Body of pancreas (tissue), 4 donors: ENCODE data around the gene R3HDM4. TPM values are rescaled to one million over a fixed set of nuclear protein-coding genes. Genes with fewer than 3 reads are reported as not detected.

Source experiments
- ATAC-seq: fragments of 150-250 bp; one replicate; pipeline ENCODE4 v1.9.1; 2016
- DNase-seq, 4 donors: peaks; one replicate each; pipeline ENCODE4 v3.0.0-alpha.2; 2019
- H3K27ac ChIP-seq, 4 donors: fragments of 200-600 bp; sonication (generic); 1 replicate in 3 of 4; 2 replicates in 1 of 4; pipeline versions ENCODE4 v1.5.1 to v1.6.1; 2016 to 2019; ENCODE audit warnings: mild to moderate bottlenecking in 1 of 4, mixed read lengths in 1 of 4, moderate library complexity in 1 of 4
- H3K27me3 ChIP-seq, 2 donors: fragments of 200-600 bp; sonication (generic); one replicate each; pipeline ENCODE4 v1.6.0; 2016; ENCODE audit warnings: mild to moderate bottlenecking in 1 of 2
- H3K36me3 ChIP-seq, 2 donors: fragments of 200-600 bp; sonication (generic); replicated peaks in 1 of 2; 2 replicates each; pipeline ENCODE4 v1.5.1; 2016; ENCODE audit warnings: low read depth in 2 of 2; ENCODE audit not compliant: insufficient read depth in 1 of 2
- H3K4me1 ChIP-seq: fragments of 200-600 bp; sonication (generic); one replicate; pipeline ENCODE4 v1.6.0; 2016
- H3K4me3 ChIP-seq, 2 donors: fragments of 200-600 bp; sonication (generic); 1 replicate in 1 of 2; 2 replicates in 1 of 2; pipeline ENCODE4 v1.5.1; 2016 to 2019
- H3K9me3 ChIP-seq, 3 donors: fragments of 200-600 bp; sonication (generic); 1 replicate in 2 of 3; 2 replicates in 1 of 3; pipeline ENCODE4 v1.5.1; 2016
- POLR2A ChIP-seq, 3 donors: fragments of 450-650 bp; IDR thresholded peaks; one replicate each; pipeline ENCODE4 v1.6.1; 2016; ENCODE audit warnings: antibody characterized with exemption in 3 of 3, mild to moderate bottlenecking in 2 of 3
- WGBS, 2 donors: methylation state at CpG; one replicate each; pipeline ENCODE4 v1.1.5; 2017; 5-methylcytosine and 5-hydroxymethylcytosine counted together
- intact Hi-C: fragments of 100-400 bp; cut with DNase I; formaldehyde crosslinking; loops from one replicate; pipeline ENCODE4 v1.15.1; 2023
- total RNA-seq, 2 donors: library from RNA; depleted of rRNA; stranded (reverse); fragments of >200 nt; gene quantifications; one replicate each; pipeline ENCODE4 v1.1.0, GENCODE V29; 2016
- TF ChIP-seq, protein P1 (sequence below), 7 experiments: fragments of 450-650 bp in 4 of 7; fragments of 200-600 bp in 3 of 7; sonication (generic) in 3 of 7; IDR thresholded peaks; one replicate each; pipeline ENCODE4 v1.5.1; 2016 to 2019; ENCODE audit warnings: antibody characterized with exemption in 7 of 7

R3HDM4 gene
- total RNA-seq, 2 donors from 2014 or later: 11.2 to 34.0 TPM

- ATAC-seq (no peak), DNase-seq (no peak)
- H3K4me1 ChIP-seq: peaks cover 48% of the 10 kb centered on the region
- no peaks in the 10 kb centered on the region for H3K36me3 ChIP-seq
- 60 to 65% methylated on average over 12 to 14 of the region's 14 CpGs for WGBS, 2 donors
- peak overlapping the region in 3 of 4 donors; percentile 67 to 84 (median 77) for H3K27ac ChIP-seq
- TF ChIP-seq POLR2A (IDR thresholded peaks at IDR 0.05): no peak
- TF ChIP-seq, protein P1, sequence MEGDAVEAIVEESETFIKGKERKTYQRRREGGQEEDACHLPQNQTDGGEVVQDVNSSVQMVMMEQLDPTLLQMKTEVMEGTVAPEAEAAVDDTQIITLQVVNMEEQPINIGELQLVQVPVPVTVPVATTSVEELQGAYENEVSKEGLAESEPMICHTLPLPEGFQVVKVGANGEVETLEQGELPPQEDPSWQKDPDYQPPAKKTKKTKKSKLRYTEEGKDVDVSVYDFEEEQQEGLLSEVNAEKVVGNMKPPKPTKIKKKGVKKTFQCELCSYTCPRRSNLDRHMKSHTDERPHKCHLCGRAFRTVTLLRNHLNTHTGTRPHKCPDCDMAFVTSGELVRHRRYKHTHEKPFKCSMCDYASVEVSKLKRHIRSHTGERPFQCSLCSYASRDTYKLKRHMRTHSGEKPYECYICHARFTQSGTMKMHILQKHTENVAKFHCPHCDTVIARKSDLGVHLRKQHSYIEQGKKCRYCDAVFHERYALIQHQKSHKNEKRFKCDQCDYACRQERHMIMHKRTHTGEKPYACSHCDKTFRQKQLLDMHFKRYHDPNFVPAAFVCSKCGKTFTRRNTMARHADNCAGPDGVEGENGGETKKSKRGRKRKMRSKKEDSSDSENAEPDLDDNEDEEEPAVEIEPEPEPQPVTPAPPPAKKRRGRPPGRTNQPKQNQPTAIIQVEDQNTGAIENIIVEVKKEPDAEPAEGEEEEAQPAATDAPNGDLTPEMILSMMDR (IDR thresholded peaks at IDR 0.05): no peak
- no peak overlapping the region for H3K4me3 ChIP-seq
- H3K27me3 ChIP-seq: no peaks in the 10 kb centered on the region
- intact Hi-C loops: no loop called here
- no peaks in the 10 kb centered on the region for H3K9me3 ChIP-seq
These were observed 39.1 kb upstream of the R3HDM4 start for GRCh38 chr19:952049-952679.

- Histone ChIP-seq H3K36me3 (no peaks in the 10 kb centered on the region), H3K27ac (no peak overlapping the region), H3K4me1 (peaks cover 38% of the 10 kb centered on the region), H3K27me3 (no peaks in the 10 kb centered on the region), H3K9me3 (no peaks in the 10 kb centered on the region), H3K4me3 (no peak overlapping the region)
- DNase-seq (no peak), ATAC-seq (no peak)
- TF ChIP-seq, protein P1 (IDR thresholded peaks at IDR 0.05): no peak
- TF ChIP-seq POLR2A (IDR thresholded peaks at IDR 0.05): no peak
- intact Hi-C loops: no loop called here
- WGBS, 2 donors: 84 to 90% methylated on average over 16 to 17 of the region's 17 CpGs
These were observed 37.5 kb upstream of the R3HDM4 start for GRCh38 chr19:950352-951066.

GRCh38 chr19:948842-949496 lies 36.0 kb upstream of the R3HDM4 start:
- DNase-seq: no peak
- H3K27ac ChIP-seq: no peak overlapping the region
- ATAC-seq: no peak
- H3K4me3 ChIP-seq: no peak overlapping the region
- no peaks in the 10 kb centered on the region for H3K9me3 ChIP-seq
- H3K27me3 ChIP-seq: no peaks in the 10 kb centered on the region
- no peak for TF ChIP-seq POLR2A (IDR thresholded peaks at IDR 0.05)
- TF ChIP-seq, protein P1 (IDR thresholded peaks at IDR 0.05): no peak
- 86 to 96% methylated on average over 10 to 20 of the region's 25 CpGs for WGBS, 2 donors
- H3K4me1 ChIP-seq: peaks cover 28% of the 10 kb centered on the region
- intact Hi-C loops: no loop called here
- H3K36me3 ChIP-seq: no peaks in the 10 kb centered on the region

DNA sequence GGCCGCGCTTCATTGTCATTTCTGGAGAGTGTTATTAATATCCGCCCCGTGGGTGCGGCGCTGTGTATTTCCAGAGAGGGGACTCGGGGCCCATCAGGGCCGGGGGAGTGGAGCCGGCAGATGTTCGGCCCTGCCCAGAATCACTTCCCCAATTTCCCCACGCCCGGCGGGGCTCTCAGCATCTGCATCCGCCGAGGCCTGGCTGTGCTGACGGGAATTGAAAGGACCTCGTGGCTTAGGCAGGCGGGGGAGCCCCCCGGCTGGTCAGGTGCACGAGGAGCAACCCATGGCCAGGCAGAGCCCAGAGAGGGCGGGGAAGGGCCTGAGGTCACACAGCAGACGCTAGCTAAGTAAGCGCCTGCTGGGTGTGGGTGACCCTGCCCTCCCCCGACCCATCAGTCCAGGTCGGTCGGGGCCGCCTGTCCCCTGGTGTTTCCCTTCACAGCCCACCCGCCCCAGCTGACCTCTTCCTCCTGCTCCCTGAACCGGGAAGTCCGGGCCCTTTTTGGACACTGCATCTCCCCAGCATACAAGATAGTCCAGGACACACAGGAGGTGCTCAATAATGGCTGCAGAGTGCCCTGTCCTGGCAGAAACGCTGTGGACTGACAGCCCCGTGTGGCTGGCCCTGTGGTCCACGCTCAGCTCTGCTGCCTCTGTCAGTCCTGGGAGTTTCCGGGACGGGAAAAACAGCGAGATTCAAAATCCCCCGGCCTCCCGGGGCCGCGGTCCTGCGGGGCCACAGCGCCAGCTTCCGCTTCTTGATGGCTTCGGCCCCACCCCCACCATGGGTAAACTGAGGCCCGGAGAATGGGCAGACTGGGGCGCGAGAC lies 34.9 kb upstream of the R3HDM4 start:
- TF ChIP-seq, protein P1 (IDR thresholded peaks at IDR 0.05): no peak
- no peak for TF ChIP-seq POLR2A (IDR thresholded peaks at IDR 0.05)
- Histone ChIP-seq H3K4me1 (peaks cover 18% of the 10 kb centered on the region), H3K36me3 (no peaks in the 10 kb centered on the region), H3K4me3 (no peak overlapping the region), H3K9me3 (no peaks in the 10 kb centered on the region), H3K27me3 (no peaks in the 10 kb centered on the region), H3K27ac (no peak overlapping the region)
- 82 to 92% methylated on average over 16 to 45 of the region's 47 CpGs for WGBS, 2 donors
- DNase-seq: peak in 2 of 4 donors; percentile 32 to 74
- intact Hi-C loops: no loop called here
- no peak for ATAC-seq
